ENCODE data around the gene TWNK. TPM values are rescaled to one million over a fixed set of nuclear protein-coding genes. Genes with fewer than 3 reads are reported as not detected.

Gene TWNK
- total RNA-seq, 1 experiment from 2014 or later = 7.8 TPM

Other genes with a start within 250 kb of the TWNK start
- not detected in 2 replicates for gene PAX2, start 242.0 kb upstream of the TWNK start, total RNA-seq (2014; rRNA removed; shearing (Covaris generic))
- 20.5 and 23.1 TPM in 2 replicates for gene SLF2, start 74.6 kb upstream of the TWNK start, total RNA-seq (2014; rRNA removed; shearing (Covaris generic))
- 0.49 and 0.84 TPM in 2 replicates for gene SEMA4G, start 18.0 kb upstream of the TWNK start, total RNA-seq (2014; rRNA removed; shearing (Covaris generic))
- 79.8 and 86.3 TPM in 2 replicates for gene MRPL43, start within 50 bp of the TWNK start, total RNA-seq (2014; rRNA removed; shearing (Covaris generic))
- 20.3 and 29.7 TPM in 2 replicates for gene LZTS2, start 12.3 kb downstream of the TWNK start, total RNA-seq (2014; rRNA removed; shearing (Covaris generic))
- 2.0 and 2.8 TPM in 2 replicates for gene PDZD7, start 43.6 kb downstream of the TWNK start, total RNA-seq (2014; rRNA removed; shearing (Covaris generic))
- 115 and 125 TPM in 2 replicates for gene SFXN3, start 43.7 kb downstream of the TWNK start, total RNA-seq (2014; rRNA removed; shearing (Covaris generic))
- gene KAZALD1, start 74.4 kb downstream of the TWNK start, total RNA-seq (2014; rRNA removed; shearing (Covaris generic)) = 8.1 and 11.4 TPM in 2 replicates
- not detected in 2 replicates for gene TLX1, start 143.8 kb downstream of the TWNK start, total RNA-seq (2014; rRNA removed; shearing (Covaris generic))
- gene LBX1, start 241.9 kb downstream of the TWNK start, total RNA-seq (2014; rRNA removed; shearing (Covaris generic)) = not detected in 2 replicates